ENCODE measurements around the gene ERMARD.

ERMARD gene

GRCh38 chr6:169803271-169803811, 51.9 kb downstream of the ERMARD start:
- no peak for FAIRE-seq

DNA sequence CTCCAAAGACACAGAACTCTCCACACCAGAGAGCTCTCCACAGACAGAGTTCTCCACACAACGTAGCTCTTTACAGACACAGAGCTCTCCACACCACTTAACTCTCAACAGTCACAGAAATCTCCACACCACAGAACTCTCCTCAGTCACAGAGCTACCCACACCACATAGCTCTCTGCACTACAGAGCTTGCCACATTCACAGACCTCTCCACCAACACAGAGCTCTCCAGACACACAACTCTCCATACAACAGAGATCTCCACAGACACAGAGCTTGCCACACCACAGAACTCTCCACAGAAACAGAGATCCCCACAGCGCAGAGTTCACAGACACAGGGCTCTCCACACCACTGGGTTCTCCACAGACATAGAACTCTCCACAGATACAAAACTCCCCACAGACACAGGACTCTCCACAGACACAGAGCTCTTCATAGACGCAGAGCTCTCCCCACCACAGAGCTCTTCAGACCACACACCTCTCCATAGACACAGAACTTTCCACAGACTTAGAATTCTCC, 52.5 kb downstream of the ERMARD start:
- FAIRE-seq = no peak

DNA sequence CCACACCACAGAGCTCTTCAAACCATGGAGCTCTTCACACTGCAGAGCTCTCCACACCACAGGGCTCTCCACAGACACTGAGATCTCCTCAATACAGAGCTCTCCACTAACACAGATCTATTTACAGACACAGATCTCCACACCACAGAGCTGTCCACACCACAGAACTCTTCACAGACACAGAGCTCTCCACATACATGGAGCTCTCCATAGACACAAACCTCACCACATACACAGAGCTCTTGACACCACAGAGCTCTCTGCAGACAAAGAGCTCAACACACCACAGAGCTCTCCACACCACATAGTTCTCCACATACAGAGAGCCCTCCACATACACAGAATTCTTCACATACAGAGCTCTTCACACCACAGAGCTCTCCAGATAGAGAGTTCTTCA, 53.0 kb downstream of the ERMARD start:
- no peak for FAIRE-seq

DNA sequence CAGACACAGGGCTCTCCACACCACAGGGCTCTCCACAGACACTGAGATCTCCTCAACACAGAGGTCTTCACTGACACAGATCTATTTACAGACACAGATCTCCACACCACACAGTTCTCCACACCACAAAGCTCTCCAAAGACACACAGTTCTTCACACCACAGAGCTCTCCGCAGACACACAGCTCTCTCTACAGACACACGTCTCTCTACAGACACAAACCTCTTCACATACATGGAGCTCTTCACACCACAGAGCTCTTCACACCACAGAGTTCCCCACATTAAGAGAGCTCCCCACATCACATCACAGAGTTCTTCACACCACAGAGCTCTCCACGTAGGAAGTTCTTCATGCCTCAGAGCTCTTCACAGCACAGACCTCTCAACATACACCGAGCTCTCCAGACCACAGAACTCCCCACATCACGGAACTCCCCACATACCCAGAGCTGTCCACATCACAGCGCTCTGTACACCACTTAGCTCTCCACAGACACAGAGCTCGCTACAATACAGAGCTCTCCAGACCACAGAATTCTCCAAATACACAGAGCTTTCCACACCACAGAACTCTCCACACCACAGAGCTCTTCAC, 53.9 kb downstream of the ERMARD start:
- FAIRE-seq = no peak

DNA sequence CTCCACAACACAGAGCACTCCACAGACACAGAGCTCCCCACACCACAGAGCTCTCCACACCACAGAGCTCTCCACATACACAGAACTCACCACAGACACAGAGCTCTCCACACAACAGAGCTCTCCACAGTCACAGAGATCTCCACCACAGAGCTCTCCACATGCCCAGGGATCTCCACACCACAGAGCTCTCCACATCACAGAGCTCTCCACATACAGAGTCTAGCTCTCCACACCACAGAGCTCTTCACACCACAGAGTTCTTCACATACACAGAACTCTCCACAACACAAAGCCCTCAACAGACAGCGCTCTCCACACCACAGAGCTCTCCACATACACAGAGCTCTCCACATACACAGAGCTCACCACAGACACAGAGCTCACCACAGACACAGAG, 55.3 kb downstream of the ERMARD start:
- FAIRE-seq = no peak

- FAIRE-seq = no peak
These were observed 55.8 kb downstream of the ERMARD start for GRCh38 chr6:169807229-169807628.

GRCh38 chr6:169807699-169808607, 56.5 kb downstream of the ERMARD start:
- FAIRE-seq = no peak

GRCh38 chr6:169808608-169808967, 57.2 kb downstream of the ERMARD start:
- FAIRE-seq = no peak

- FAIRE-seq = no peak
These were observed 58.0 kb downstream of the ERMARD start for GRCh38 chr6:169809386-169809785.

- FAIRE-seq = no peak
These were observed 58.9 kb downstream of the ERMARD start for GRCh38 chr6:169810066-169810989.

DNA sequence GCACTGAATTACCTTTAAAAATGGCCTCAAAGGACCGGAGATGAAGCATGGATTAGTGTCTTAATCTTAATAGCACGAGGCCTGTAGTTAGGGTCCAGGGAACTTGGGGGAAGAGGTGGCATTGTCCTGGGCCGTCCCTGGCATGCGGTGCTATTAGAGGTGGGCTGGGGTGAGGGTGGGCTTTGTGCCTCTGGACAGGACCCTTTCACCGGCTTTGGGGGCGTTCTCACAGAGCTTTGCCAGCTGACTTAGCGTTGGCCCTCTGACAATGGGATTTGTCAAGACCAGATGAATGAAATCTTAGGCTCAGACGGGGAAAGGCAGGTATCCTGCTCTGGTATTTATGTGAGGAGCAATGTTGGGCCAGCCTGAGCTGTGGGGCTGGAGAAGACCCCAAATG, 59.6 kb downstream of the ERMARD start:
- FAIRE-seq = no peak

DNA sequence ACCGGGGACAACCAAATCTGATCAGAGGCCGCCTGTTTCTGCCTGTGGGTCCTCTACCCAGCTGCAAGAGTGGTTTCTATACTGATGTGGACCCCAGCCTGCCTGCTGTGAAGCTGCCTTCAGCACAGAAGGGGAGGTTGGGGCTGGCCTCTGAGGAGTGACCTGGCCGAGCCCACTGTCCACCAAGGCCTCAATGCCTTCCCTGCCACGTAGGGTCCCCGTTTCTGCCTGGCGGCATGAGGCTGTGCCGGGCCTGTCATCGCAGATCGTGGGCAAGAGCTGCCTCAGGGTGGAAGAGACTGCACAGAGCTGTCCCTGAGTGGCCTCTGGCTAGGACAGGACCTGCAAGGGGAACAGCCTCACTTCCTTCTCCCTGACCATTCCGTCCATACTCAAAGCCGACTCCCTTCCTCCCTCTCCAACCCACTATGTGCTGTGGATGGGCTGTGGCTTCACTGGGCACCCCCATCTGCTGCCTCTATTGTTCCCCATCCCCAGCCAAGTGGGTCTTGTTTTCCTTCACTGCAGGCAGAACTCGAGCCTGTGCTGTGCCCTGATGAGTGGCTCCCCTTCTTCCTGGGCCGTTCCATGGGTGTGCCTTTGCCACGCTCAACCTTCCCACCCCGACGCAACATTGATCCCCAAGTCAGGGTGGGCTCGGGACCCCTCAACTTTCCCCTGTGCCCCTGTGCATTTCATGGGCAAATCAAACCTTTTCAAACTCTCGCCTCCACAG, 60.3 kb downstream of the ERMARD start:
- FAIRE-seq = no peak

- no peak for FAIRE-seq
These were observed 60.8 kb downstream of the ERMARD start for GRCh38 chr6:169812257-169812644.

DNA sequence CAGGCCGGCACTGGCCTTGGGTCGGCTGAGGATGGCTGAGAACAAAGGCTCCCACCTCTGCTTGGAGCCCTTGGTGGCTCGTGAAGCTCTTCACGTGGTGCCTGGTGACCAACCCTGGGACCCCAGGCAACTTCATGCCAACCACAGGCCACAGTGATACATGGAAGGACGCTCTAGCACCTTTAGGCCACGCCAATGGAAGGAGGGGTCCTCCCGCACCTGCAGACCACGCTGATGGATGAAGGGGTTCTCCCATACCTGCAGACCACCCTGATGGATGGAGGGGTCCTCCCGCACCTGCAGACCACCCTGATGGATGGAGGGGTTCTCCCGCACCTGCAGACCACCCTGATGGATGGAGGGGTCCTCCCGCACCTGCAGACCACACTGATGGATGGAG, 62.5 kb downstream of the ERMARD start:
- FAIRE-seq = no peak

DNA sequence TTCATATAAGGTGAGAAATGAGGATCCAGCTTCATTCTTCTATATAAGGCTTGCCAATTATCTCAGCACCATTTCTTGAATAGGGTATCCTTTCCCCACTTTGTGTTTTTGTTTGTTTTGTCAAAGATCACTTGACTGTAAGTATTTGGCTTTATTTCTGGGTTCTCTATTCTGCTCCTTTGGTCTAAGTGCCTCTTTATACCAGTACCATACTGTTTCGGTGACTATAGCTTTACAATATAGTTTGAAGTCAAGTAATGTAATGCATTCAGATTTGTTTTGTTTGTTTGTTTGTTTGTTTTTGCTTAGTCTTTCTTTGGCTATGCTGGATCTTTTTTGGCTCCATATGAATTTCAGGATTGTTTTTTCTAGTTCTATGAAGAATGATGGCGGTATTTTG, 64.6 kb downstream of the ERMARD start:
- no peak for FAIRE-seq

- FAIRE-seq = no peak
These were observed 65.6 kb downstream of the ERMARD start for GRCh38 chr6:169816975-169817374.

DNA sequence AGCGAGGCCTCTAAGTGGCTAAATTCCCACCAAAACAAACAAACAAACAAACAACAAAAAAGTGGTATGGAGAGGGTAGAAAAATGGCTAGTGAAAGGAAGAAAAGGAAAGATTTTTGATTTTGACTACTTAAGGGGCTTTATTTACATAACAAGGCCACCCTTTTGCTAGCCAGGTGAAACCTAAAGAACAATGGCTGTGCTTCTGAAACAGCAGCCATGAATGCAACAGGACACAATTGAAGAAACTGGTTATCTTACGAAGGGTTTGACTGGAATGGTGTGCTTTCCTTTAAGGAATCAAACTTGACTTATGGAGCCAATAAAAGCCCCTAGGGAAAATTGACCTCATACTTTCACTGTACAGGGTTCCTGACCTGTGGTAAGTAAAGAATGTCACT, 68.9 kb downstream of the ERMARD start:
- no peak for FAIRE-seq

DNA sequence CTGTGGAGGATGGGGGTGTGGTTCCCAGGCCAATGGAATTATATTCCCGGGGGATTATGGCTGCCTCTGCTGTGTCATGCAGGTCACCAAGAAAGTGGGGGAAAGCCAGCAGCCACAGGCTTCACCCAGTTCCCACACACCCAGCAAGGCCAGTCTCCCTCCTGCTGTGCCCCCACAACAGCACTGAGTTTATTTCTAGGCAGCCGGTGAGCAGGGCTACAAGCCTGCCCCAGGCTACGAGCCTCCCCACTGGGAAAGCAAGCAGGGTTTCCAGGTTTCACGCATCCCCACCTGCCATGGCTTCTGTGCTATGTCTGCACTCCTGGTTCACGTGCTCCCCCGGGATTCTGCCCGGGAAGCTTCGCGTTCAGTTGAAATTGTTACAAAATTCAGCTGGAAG, 72.6 kb downstream of the ERMARD start:
- no peak for FAIRE-seq

GRCh38 chr6:169824848-169825557, 73.6 kb downstream of the ERMARD start:
- FAIRE-seq = no peak

GRCh38 chr6:169825558-169826225, 74.3 kb downstream of the ERMARD start:
- FAIRE-seq = no peak

DNA sequence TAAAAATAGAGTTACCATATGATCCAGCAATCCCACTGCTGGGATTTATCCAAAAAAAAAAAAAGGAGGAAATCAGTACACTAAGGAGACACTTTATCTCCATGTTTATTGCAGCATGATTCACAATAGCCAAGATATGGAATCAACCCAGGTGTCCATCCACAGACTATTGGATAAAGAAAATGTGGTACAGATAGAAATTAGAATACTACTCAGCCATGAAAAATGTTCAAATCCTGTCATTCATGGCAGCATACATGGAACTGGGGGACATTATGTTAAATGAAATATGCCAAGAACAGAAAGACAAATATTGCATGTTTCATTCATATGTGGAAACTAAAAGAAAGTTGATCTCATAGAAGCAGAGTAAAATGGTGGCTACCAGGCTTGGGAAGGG, 75.3 kb downstream of the ERMARD start:
- FAIRE-seq = no peak

All from colon (tissue), 2 donors.